CD4-positive, alpha-beta T cell treated with Interleukin-17A for 4 hours (primary cell): ENCODE data around the gene CHMP1B.
A peak's percentile ranks its signal among the peaks of the same experiment; 100 is the strongest.
"Not testable (repeated sequence)": the region's sequence is repeated elsewhere in the genome, so short reads cannot be mapped to it uniquely, and the experiment has no call there.

Source experiments
- DNase-seq: peaks from one replicate; pipeline ENCODE4 v3.0.0-alpha.2; 2020; ENCODE audit warnings: mixed read lengths

The CHMP1B gene

GRCh38 chr18:11840493-11840892, 10.7 kb upstream of the CHMP1B start:
- no peak for DNase-seq

- DNase-seq = no peak
These were observed 8.7 kb upstream of the CHMP1B start for GRCh38 chr18:11842562-11842961.

GRCh38 chr18:11844436-11844835, 6.8 kb upstream of the CHMP1B start:
- no peak for DNase-seq

- no peak for DNase-seq
These were observed 5.6 kb upstream of the CHMP1B start for GRCh38 chr18:11845654-11846053.

GRCh38 chr18:11847811-11848210, 3.4 kb upstream of the CHMP1B start:
- DNase-seq = no peak

GRCh38 chr18:11849279-11849678, 1.9 kb upstream of the CHMP1B start:
- no peak for DNase-seq

- peak; percentile 54 for DNase-seq
These were observed 1.2 kb upstream of the CHMP1B start for GRCh38 chr18:11849841-11850634.

GRCh38 chr18:11850821-11851145, 430 bp upstream of the CHMP1B start:
- DNase-seq = no peak

- peak; percentile 51 for DNase-seq
These were observed 659 bp downstream of the CHMP1B start for GRCh38 chr18:11851806-11852337.

GRCh38 chr18:11854554-11854953, 3.3 kb downstream of the CHMP1B start:
- DNase-seq = not testable (repeated sequence)

GRCh38 chr18:11857177-11857887, 6.1 kb downstream of the CHMP1B start:
- no peak for DNase-seq

GRCh38 chr18:11859282-11859830, 8.1 kb downstream of the CHMP1B start:
- DNase-seq = no peak

- DNase-seq = no peak
These were observed 8.7 kb downstream of the CHMP1B start for GRCh38 chr18:11859903-11860407.

- DNase-seq = no peak
These were observed 9.6 kb downstream of the CHMP1B start for GRCh38 chr18:11860594-11861450.

GRCh38 chr18:11861583-11862288, 10.5 kb downstream of the CHMP1B start:
- DNase-seq = no peak

GRCh38 chr18:11862468-11863137, 11.4 kb downstream of the CHMP1B start:
- DNase-seq = no peak

GRCh38 chr18:11864471-11864870, 13.3 kb downstream of the CHMP1B start:
- DNase-seq = no peak

- DNase-seq = no peak
These were observed 13.9 kb downstream of the CHMP1B start for GRCh38 chr18:11865071-11865470.

- DNase-seq = no peak
These were observed 15.1 kb downstream of the CHMP1B start for GRCh38 chr18:11866329-11866728.

- DNase-seq = no peak
These were observed 15.6 kb downstream of the CHMP1B start for GRCh38 chr18:11866764-11867163.

- no peak for DNase-seq
These were observed 17.0 kb downstream of the CHMP1B start for GRCh38 chr18:11868230-11868629.
